Measurements from ENCODE around the gene RIPOR3. TPM values are rescaled to one million over a fixed set of nuclear protein-coding genes. Genes with fewer than 3 reads are reported as not detected.

RIPOR3 gene
- total and polyA plus RNA-seq, 12 donors, result 1.6 to 50.2 (median 3.3) TPM

- H3K27ac ChIP-seq, result no peak overlapping the region
- ATAC-seq, result no peak
- intact Hi-C loops (cut with DNase I), result no loop called here
Observed at GRCh38 chr20:50545126-50545525, 146.2 kb downstream of the RIPOR3 start.

GRCh38 chr20:50543326-50543725, 148.0 kb downstream of the RIPOR3 start:
- TF ChIP-seq CTCF (IDR thresholded peaks at IDR 0.05), result no peak
- no peak overlapping the region for H3K4me3 ChIP-seq
- H3K27ac ChIP-seq, result peak overlapping the region in 2 of 10 donors; percentile 57 to 78
- H3K27me3 ChIP-seq, result no peaks in the 10 kb centered on the region
- 43 to 58% methylated on average over 5 of the region's 5 CpGs for WGBS, 2 donors
- H3K9me3 ChIP-seq, result no peaks in the 10 kb centered on the region
- H3K36me3 ChIP-seq, result peaks cover 0 to 12% (median 0%) of the 10 kb centered on the region in 9 donors
- DNase-seq, result no peak
- ATAC-seq, result no peak
- H3K4me1 ChIP-seq, result peaks cover 6 to 96% (median 47%) of the 10 kb centered on the region in 9 donors
- intact Hi-C loops (cut with DNase I), result no loop called here

More at GRCh38 chr20:50545126-50545525, 146.2 kb downstream of the RIPOR3 start:
- H3K4me1 ChIP-seq, result peaks cover 6 to 100% (median 53%) of the 10 kb centered on the region in 9 donors
- H3K27me3 ChIP-seq, result no peaks in the 10 kb centered on the region
- no peak overlapping the region for H3K4me3 ChIP-seq
- peaks cover 0 to 27% (median 0%) of the 10 kb centered on the region in 9 donors for H3K36me3 ChIP-seq
- no peak for TF ChIP-seq CTCF (IDR thresholded peaks at IDR 0.05)
- DNase-seq, result no peak
- WGBS, 2 donors, result 91 to 93% methylated on average over 5 of the region's 5 CpGs
- H3K9me3 ChIP-seq, result no peaks in the 10 kb centered on the region

- H3K36me3 ChIP-seq, result peaks cover 0 to 4% (median 0%) of the 10 kb centered on the region in 9 donors
Observed at GRCh38 chr20:50541606-50542041, 149.7 kb downstream of the RIPOR3 start.

More at GRCh38 chr20:50541606-50542041, 149.7 kb downstream of the RIPOR3 start:
- H3K27me3 ChIP-seq, result no peaks in the 10 kb centered on the region
- no peaks in the 10 kb centered on the region for H3K9me3 ChIP-seq
- intact Hi-C loops (cut with DNase I), result no loop called here
- no peak for TF ChIP-seq CTCF (IDR thresholded peaks at IDR 0.05)
- H3K4me1 ChIP-seq, result peaks cover 6 to 96% (median 51%) of the 10 kb centered on the region in 9 donors
- ATAC-seq, result peak in 3 of 8 donors; percentile 13 to 49 (median 15)
- 70 to 79% methylated on average over 5 of the region's 5 CpGs for WGBS, 2 donors
- no peak overlapping the region for H3K4me3 ChIP-seq
- H3K27ac ChIP-seq, result peak overlapping the region in 9 of 10 donors; percentile 1 to 79 (median 45)
- DNase-seq, result no peak
